IPS-18a (cell line): ENCODE measurements around the gene PRRX1.

Experiments used
- H3K27ac ChIP-seq: one replicate; pipeline ENCODE4 v1.5.1; 2013; ENCODE audit warnings: low read length
- H3K27me3 ChIP-seq: one replicate; pipeline ENCODE4 v1.6.1; 2013; ENCODE audit warnings: mild to moderate bottlenecking, low read length; ENCODE audit not compliant: control insufficient read depth, insufficient read depth
- H3K36me3 ChIP-seq: one replicate; pipeline ENCODE4 v1.6.1; 2013; ENCODE audit warnings: low read depth, low read length; ENCODE audit not compliant: control insufficient read depth
- H3K4me1 ChIP-seq: one replicate; pipeline ENCODE4 v1.6.1; 2013; ENCODE audit warnings: low read depth, low read length; ENCODE audit not compliant: control insufficient read depth
- H3K4me3 ChIP-seq: one replicate; pipeline ENCODE4 v1.5.1; 2013; ENCODE audit warnings: low read length
- H3K9ac ChIP-seq: one replicate; pipeline ENCODE4 v1.6.1; 2013; ENCODE audit warnings: mild to moderate bottlenecking, low read length, moderate library complexity
- H3K9me3 ChIP-seq: one replicate; pipeline ENCODE4 v1.6.1; 2013; ENCODE audit warnings: low read depth, low read length; ENCODE audit not compliant: control insufficient read depth

Gene PRRX1

GRCh38 chr1:170695955-170696590 lies 32.1 kb downstream of the PRRX1 start:
- no peaks in the 10 kb centered on the region for H3K27me3 ChIP-seq
- H3K4me1 ChIP-seq = no peaks in the 10 kb centered on the region
- H3K4me3 ChIP-seq = no peak overlapping the region
- H3K27ac ChIP-seq = no peak overlapping the region
- H3K36me3 ChIP-seq = no peaks in the 10 kb centered on the region
- H3K9ac ChIP-seq = no peak overlapping the region
- H3K9me3 ChIP-seq = no peaks in the 10 kb centered on the region

DNA sequence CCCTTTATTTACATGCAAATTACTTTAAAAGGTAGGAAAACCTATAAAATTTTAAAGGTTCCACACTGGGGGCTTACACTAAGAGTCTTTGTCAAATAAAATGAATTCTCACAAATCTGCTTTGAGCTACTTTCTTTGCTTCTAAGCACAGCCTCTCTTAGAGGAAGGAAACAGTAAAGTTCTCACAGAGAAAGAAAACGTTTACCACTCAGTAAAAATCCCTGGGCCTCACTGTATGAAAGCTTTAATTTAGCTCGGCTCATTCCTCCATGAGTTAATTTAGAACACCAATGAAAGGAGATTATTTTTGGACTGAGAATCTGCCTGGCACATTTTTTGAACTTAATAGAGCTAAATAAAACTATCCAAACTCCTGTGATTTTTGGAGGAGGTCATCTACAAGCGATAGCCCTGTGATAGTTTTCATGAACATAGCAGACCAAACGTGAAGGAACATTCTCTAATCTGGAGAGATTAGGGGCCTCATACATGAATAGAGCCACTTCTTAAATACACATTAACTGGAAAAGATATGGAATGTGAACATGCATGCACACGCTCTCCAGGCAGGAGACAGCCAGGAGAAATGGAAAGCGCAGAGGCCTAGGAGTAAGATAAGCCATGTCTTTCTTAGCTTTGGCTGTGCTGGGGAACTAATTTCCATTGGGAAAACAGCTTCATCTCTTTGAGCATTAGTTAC lies 32.8 kb downstream of the PRRX1 start:
- H3K9me3 ChIP-seq = no peaks in the 10 kb centered on the region
- H3K36me3 ChIP-seq = no peaks in the 10 kb centered on the region
- no peaks in the 10 kb centered on the region for H3K4me1 ChIP-seq
- no peak overlapping the region for H3K27ac ChIP-seq
- H3K27me3 ChIP-seq = no peaks in the 10 kb centered on the region
- no peak overlapping the region for H3K4me3 ChIP-seq
- no peak overlapping the region for H3K9ac ChIP-seq

GRCh38 chr1:170697316-170697715 lies 33.4 kb downstream of the PRRX1 start:
- Histone ChIP-seq H3K4me3 (no peak overlapping the region), H3K36me3 (no peaks in the 10 kb centered on the region), H3K27ac (no peak overlapping the region), H3K27me3 (no peaks in the 10 kb centered on the region), H3K9ac (no peak overlapping the region), H3K4me1 (no peaks in the 10 kb centered on the region), H3K9me3 (no peaks in the 10 kb centered on the region)

DNA sequence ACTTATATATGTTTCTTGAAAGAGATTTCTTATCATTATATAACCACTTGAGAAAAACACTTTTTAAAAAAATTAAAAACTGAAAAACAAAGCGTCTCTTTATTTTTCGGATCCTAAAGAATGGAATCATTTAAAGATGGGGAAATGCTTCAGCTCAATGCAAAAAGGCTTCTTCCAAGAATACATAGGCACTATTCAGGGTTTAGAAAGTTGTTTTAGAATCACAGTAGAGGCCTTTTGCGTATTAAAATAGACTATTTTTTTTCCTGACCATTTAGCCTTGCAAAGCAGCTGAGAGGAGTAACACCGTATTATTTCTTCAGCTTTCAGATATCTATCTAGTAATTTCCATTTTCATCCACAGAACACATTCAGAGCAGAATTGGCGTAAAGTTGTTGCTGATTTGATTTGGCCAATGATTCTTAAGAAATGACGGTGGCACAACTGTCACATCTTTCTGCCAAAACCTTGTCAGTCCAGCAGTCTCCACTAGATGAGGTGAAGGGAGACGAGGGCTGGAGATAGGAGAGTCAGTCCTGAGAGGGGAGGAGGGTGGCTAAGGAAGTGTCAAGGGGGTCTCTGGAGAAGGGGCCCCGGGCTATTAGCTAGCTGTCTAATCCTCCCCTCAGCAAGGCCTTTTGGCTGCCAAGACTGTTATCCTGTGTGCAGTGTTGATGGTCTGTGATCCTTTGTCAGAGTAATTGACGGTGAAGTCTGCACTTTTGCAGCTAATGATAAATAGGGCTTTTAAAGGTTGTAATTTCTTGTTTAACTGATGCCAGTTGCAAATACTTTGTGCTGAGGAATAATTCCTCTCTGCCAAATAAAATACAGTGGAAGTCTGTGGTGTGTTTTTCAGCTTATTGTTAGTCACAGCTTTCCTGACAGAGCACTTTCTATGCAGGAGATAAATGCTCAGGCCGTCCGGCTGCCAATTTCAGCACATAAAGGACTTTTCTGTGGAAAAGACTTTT lies 34.7 kb downstream of the PRRX1 start:
- Histone ChIP-seq H3K27ac (no peak overlapping the region), H3K36me3 (no peaks in the 10 kb centered on the region), H3K9ac (no peak overlapping the region), H3K9me3 (no peaks in the 10 kb centered on the region), H3K4me1 (no peaks in the 10 kb centered on the region), H3K27me3 (no peaks in the 10 kb centered on the region), H3K4me3 (no peak overlapping the region)

DNA sequence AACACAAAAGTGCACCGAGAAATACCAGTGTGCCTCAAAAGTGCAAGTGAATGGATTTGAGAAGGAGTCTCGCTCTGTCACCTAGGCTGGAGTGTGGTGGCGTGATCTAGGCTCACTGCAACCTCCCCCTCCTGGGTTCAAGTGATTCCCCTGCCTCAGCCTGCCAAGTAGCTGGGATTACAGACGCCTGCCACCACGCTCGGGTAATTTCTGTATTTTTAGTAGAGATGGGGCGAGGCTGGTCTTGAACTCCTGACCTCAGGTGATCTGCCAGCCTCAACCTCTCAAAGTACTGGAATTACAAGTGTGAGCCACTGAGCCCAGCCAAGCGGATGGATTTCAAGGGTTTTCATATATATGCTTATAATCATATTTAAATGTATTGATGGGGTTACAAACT lies 35.8 kb downstream of the PRRX1 start:
- Histone ChIP-seq H3K9me3 (no peaks in the 10 kb centered on the region), H3K27me3 (no peaks in the 10 kb centered on the region), H3K4me1 (no peaks in the 10 kb centered on the region), H3K4me3 (no peak overlapping the region), H3K9ac (no peak overlapping the region), H3K36me3 (no peaks in the 10 kb centered on the region), H3K27ac (no peak overlapping the region)

DNA sequence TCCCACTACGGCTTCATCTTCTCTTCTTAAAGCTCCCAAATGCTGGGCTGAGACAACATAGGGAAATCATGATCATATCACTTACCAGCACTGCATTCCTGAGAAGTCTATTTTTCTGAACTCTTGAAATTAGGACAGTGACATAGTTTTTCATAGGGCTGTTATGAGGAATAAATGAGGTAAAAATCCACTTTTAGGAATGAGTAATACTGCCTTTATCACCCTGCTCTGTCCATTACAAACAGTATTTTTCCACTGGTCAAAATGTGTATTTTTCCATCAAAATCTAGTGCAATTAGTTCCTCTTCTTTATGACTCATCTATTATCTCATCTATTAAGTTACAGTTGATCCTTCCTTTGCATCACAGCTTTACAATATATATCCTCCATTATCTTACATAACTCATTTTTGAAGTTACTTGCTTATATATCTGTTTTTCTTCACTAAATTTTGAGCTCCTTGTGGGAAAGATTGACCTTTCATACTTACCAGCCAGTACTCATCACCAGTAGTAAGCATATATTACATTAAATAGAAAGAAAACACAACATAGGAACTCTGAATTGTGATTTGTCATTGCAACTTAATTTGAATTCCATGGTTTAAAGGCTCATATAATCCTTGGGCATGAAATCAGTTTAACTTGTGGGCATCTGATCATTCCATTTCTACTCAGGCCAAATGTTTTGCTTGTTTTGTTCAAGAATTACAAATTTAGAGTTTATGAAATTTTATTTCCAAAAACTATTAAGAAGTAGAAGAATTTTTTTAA lies 37.1 kb downstream of the PRRX1 start:
- Histone ChIP-seq H3K9ac (no peak overlapping the region), H3K36me3 (no peaks in the 10 kb centered on the region), H3K9me3 (no peaks in the 10 kb centered on the region), H3K4me1 (no peaks in the 10 kb centered on the region), H3K27me3 (no peaks in the 10 kb centered on the region), H3K27ac (no peak overlapping the region), H3K4me3 (no peak overlapping the region)

- no peak overlapping the region for H3K9ac ChIP-seq
- H3K9me3 ChIP-seq = no peaks in the 10 kb centered on the region
- H3K27ac ChIP-seq = no peak overlapping the region
- H3K27me3 ChIP-seq = no peaks in the 10 kb centered on the region
- H3K4me3 ChIP-seq = no peak overlapping the region
- H3K4me1 ChIP-seq = no peaks in the 10 kb centered on the region
- H3K36me3 ChIP-seq = no peaks in the 10 kb centered on the region
Measured at GRCh38 chr1:170701962-170702361, 38.0 kb downstream of the PRRX1 start.

DNA sequence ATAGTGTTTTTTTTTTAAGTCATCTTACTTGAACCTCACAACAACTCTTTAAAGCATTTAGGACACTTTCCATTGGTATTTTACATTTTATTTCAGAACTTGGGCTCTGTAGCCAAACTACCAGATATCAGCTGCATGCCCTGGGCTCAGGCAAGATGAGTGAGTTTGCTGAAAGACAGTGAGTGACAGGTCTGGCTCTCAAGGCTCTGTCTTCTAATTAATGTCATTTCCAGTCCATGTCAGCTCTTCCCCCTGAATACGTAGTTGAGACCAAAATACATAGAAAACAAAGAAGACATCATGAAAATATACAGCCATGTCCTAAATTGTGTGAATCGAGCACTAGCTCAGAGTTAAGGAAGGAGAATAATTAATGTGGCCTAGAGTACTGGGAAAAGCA lies 39.7 kb downstream of the PRRX1 start:
- Histone ChIP-seq H3K36me3 (no peaks in the 10 kb centered on the region), H3K27me3 (no peaks in the 10 kb centered on the region), H3K9ac (no peak overlapping the region), H3K9me3 (no peaks in the 10 kb centered on the region), H3K4me1 (no peaks in the 10 kb centered on the region), H3K4me3 (no peak overlapping the region), H3K27ac (no peak overlapping the region)

- H3K27me3 ChIP-seq = no peaks in the 10 kb centered on the region
- no peaks in the 10 kb centered on the region for H3K36me3 ChIP-seq
- no peak overlapping the region for H3K27ac ChIP-seq
- H3K4me3 ChIP-seq = no peak overlapping the region
- no peaks in the 10 kb centered on the region for H3K4me1 ChIP-seq
- H3K9me3 ChIP-seq = no peaks in the 10 kb centered on the region
- H3K9ac ChIP-seq = no peak overlapping the region
Measured at GRCh38 chr1:170704256-170704655, 40.3 kb downstream of the PRRX1 start.

- Histone ChIP-seq H3K4me3 (no peak overlapping the region), H3K4me1 (no peaks in the 10 kb centered on the region), H3K27ac (no peak overlapping the region), H3K9me3 (no peaks in the 10 kb centered on the region), H3K27me3 (no peaks in the 10 kb centered on the region), H3K9ac (no peak overlapping the region), H3K36me3 (no peaks in the 10 kb centered on the region)
Measured at GRCh38 chr1:170705981-170706380, 42.0 kb downstream of the PRRX1 start.

GRCh38 chr1:170707117-170707516 lies 43.2 kb downstream of the PRRX1 start:
- H3K4me3 ChIP-seq = no peak overlapping the region
- no peaks in the 10 kb centered on the region for H3K4me1 ChIP-seq
- H3K27ac ChIP-seq = no peak overlapping the region
- H3K9me3 ChIP-seq = no peaks in the 10 kb centered on the region
- no peaks in the 10 kb centered on the region for H3K36me3 ChIP-seq
- no peaks in the 10 kb centered on the region for H3K27me3 ChIP-seq
- no peak overlapping the region for H3K9ac ChIP-seq
